ENCODE data around the gene CARF. TPM values are rescaled to one million over a fixed set of nuclear protein-coding genes. Genes with fewer than 3 reads are reported as not detected.

Gene CARF
- total RNA-seq, 1 donor from 2014 or later: 3.6 TPM

DNA sequence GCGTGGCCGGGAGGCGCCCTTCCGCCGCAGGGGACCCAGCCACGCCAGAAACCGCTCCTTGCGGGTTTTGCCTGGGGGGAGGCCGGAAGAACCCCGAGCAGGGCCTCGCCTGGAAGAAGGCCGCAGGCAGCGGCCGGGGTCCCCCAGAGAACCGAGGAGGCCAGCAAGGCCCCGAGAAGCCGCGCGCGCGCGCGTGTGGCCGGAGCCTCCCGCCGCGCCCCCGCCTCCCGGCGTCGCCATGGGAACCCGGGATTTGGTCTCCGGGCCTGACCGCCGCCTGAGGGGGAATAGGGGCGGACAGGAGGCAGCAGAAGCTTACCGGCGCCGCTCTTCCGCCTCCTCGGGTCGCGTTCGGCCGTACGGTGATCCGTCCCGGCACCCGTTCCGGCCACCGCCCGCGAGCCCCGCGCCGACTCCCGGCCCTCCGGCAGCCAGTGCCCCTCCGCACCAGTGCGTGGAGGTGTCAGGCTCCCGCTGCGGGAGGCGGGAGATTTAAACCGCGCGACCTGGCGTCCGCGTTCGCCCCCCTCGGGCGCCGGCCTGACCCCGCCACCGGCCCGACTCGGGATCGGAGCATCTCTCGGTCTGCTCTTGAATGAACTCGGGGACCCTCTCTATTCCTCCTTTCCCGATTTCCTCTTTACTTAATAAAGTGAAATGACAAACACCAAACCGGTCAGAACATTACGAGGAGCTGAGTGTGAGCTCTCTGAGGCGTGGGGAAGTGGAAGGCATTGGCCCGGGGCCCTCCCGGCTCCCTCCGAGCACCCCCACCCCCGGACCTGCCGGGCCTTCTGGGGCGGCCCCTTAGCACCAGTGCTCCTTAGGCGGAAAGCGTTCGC is 40.6 kb upstream of the CARF start, which contains the start of gene ICA1L:
ICA1L (minus strand) TSS at position 467 of the 842 bp plus-strand sequence. CDS start 42,757 bp downstream, outside the sequence.
- Histone ChIP-seq H3K4me1 (ENCODE audit: insufficient read depth, low read length) (no peaks in the 10 kb centered on the region), H2AFZ (ENCODE audit: low read depth, low read length) (peak within 1 kb of the TSS; percentile 82), H3K9me3 (ENCODE audit: insufficient read depth, low read depth, low read length) (no peaks in the 10 kb centered on the region), H3K27ac (ENCODE audit: low read depth, low read length) (peak within 1 kb of the TSS; percentile 66), H4K20me1 (ENCODE audit: insufficient read depth, low read length) (no peaks in the 10 kb centered on the region), H3K4me2 (ENCODE audit: low read length) (peak within 1 kb of the TSS; percentile 93), H3K27me3 (ENCODE audit: insufficient read depth, low read length) (no peaks in the 10 kb centered on the region), H3K79me2 (ENCODE audit: insufficient read depth, low read length) (no peaks in the 10 kb centered on the region), H3K36me3 (ENCODE audit: insufficient read depth, low read length) (no peaks in the 10 kb centered on the region), H3K9ac (ENCODE audit: low read length) (peak within 1 kb of the TSS; percentile 86), H3K4me3 (ENCODE audit: insufficient read depth, low read depth, low read length) (peak within 1 kb of the TSS; percentile 79)
- Mint-ChIP-seq H3K27ac (ENCODE audit: unreplicated experiment) (peak within 1 kb of the TSS; percentile 85), H3K4me3 (ENCODE audit: unreplicated experiment) (peak within 1 kb of the TSS; percentile 92), H3K4me1 (ENCODE audit: low read depth, unreplicated experiment) (no peaks in the 10 kb centered on the region), H3K36me3 (ENCODE audit: low read depth, unreplicated experiment) (no peaks in the 10 kb centered on the region), H3K27me3 (ENCODE audit: low read depth, unreplicated experiment) (no peaks in the 10 kb centered on the region), H3K9me3 (ENCODE audit: unreplicated experiment) (no peaks in the 10 kb centered on the region)
- no peak for FAIRE-seq
- peak; percentile 41 for DNase-seq (ENCODE audit: low read depth)
- TF ChIP-seq, protein P1, sequence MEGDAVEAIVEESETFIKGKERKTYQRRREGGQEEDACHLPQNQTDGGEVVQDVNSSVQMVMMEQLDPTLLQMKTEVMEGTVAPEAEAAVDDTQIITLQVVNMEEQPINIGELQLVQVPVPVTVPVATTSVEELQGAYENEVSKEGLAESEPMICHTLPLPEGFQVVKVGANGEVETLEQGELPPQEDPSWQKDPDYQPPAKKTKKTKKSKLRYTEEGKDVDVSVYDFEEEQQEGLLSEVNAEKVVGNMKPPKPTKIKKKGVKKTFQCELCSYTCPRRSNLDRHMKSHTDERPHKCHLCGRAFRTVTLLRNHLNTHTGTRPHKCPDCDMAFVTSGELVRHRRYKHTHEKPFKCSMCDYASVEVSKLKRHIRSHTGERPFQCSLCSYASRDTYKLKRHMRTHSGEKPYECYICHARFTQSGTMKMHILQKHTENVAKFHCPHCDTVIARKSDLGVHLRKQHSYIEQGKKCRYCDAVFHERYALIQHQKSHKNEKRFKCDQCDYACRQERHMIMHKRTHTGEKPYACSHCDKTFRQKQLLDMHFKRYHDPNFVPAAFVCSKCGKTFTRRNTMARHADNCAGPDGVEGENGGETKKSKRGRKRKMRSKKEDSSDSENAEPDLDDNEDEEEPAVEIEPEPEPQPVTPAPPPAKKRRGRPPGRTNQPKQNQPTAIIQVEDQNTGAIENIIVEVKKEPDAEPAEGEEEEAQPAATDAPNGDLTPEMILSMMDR (IDR thresholded peaks at IDR 0.05; ENCODE audit: insufficient read depth, low read depth, low read length): no peak
- TF ChIP-seq EZH2 (IDR thresholded peaks at IDR 0.05; ENCODE audit: insufficient read depth, low read length): no peak

DNA sequence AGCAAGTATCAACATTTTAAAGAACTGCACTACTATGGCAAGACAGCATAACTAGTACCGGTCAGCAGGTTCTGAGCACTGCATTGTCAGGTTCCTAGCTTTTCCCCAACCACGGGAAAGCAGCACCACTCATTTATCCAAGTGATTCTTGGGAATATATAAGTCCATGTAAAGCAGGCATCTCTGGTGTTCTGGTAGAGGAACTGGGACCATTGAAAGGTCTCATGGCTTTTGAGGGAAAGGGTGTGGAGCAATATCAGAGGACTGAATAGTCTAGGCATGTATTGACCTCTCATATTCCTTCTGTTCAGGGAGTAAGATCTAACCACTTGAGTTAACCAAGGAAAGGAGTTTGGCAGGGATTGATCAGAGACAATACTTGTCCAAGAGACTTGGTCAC is 34.4 kb upstream of the CARF start:
- H3K27ac Mint-ChIP-seq (ENCODE audit: unreplicated experiment): no peak overlapping the region
- peaks cover 4% of the 10 kb centered on the region for H3K36me3 ChIP-seq (ENCODE audit: insufficient read depth, low read length)
- H2AFZ ChIP-seq (ENCODE audit: low read depth, low read length): no peak overlapping the region
- no peaks in the 10 kb centered on the region for H3K9me3 ChIP-seq (ENCODE audit: insufficient read depth, low read depth, low read length)
- no peaks in the 10 kb centered on the region for H4K20me1 ChIP-seq (ENCODE audit: insufficient read depth, low read length)
- no peaks in the 10 kb centered on the region for H3K4me1 ChIP-seq (ENCODE audit: insufficient read depth, low read length)
- H3K9me3 Mint-ChIP-seq (ENCODE audit: unreplicated experiment): no peaks in the 10 kb centered on the region
- no peaks in the 10 kb centered on the region for H3K27me3 Mint-ChIP-seq (ENCODE audit: low read depth, unreplicated experiment)
- no peaks in the 10 kb centered on the region for H3K4me1 Mint-ChIP-seq (ENCODE audit: low read depth, unreplicated experiment)
- no peaks in the 10 kb centered on the region for H3K36me3 Mint-ChIP-seq (ENCODE audit: low read depth, unreplicated experiment)
- no peak overlapping the region for H3K4me2 ChIP-seq (ENCODE audit: low read length)
- no peak overlapping the region for H3K9ac ChIP-seq (ENCODE audit: low read length)
- H3K4me3 Mint-ChIP-seq (ENCODE audit: unreplicated experiment): no peak overlapping the region
- no peak for DNase-seq (ENCODE audit: low read depth)
- no peaks in the 10 kb centered on the region for H3K79me2 ChIP-seq (ENCODE audit: insufficient read depth, low read length)
- TF ChIP-seq, protein P1 (IDR thresholded peaks at IDR 0.05; ENCODE audit: insufficient read depth, low read depth, low read length): no peak
- FAIRE-seq: no peak
- no peak overlapping the region for H3K27ac ChIP-seq (ENCODE audit: low read depth, low read length)
- no peaks in the 10 kb centered on the region for H3K27me3 ChIP-seq (ENCODE audit: insufficient read depth, low read length)
- H3K4me3 ChIP-seq (ENCODE audit: insufficient read depth, low read depth, low read length): no peak overlapping the region

DNA sequence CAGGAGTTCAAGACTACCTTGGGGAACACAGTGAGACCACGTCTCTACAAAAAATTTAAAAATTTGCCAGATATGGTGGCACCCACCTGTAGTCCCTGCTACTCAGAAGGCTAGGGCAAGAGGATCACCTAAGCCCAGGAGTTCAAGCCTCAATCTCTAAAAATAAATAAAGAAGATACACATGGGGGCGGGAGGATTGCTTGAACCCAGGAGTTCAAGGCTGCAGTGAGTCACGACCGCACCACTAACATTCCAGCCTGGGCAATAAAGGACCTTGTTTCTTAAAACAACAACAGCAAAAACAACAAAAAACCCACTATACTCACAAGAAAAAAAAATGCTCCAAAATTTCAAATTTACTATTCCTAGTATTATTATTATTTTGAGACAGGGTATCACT is 30.5 kb upstream of the CARF start:
- no peak overlapping the region for H3K27ac ChIP-seq (ENCODE audit: low read depth, low read length)
- no peak overlapping the region for H3K4me2 ChIP-seq (ENCODE audit: low read length)
- H3K36me3 Mint-ChIP-seq (ENCODE audit: low read depth, unreplicated experiment): peaks cover 4% of the 10 kb centered on the region
- TF ChIP-seq EZH2 (IDR thresholded peaks at IDR 0.05; ENCODE audit: insufficient read depth, low read length): no peak
- TF ChIP-seq, protein P1 (IDR thresholded peaks at IDR 0.05; ENCODE audit: insufficient read depth, low read depth, low read length): no peak
- H3K4me1 Mint-ChIP-seq (ENCODE audit: low read depth, unreplicated experiment): no peaks in the 10 kb centered on the region
- DNase-seq (ENCODE audit: low read depth) (no peak), FAIRE-seq (no peak)
- H3K27me3 Mint-ChIP-seq (ENCODE audit: low read depth, unreplicated experiment): no peaks in the 10 kb centered on the region
- H3K4me1 ChIP-seq (ENCODE audit: insufficient read depth, low read length): no peaks in the 10 kb centered on the region
- H3K27ac Mint-ChIP-seq (ENCODE audit: unreplicated experiment): no peak overlapping the region
- H3K4me3 Mint-ChIP-seq (ENCODE audit: unreplicated experiment): no peak overlapping the region
- H3K9ac ChIP-seq (ENCODE audit: low read length): no peak overlapping the region
- no peak overlapping the region for H3K4me3 ChIP-seq (ENCODE audit: insufficient read depth, low read depth, low read length)
- no peaks in the 10 kb centered on the region for H3K9me3 Mint-ChIP-seq (ENCODE audit: unreplicated experiment)
- no peak overlapping the region for H2AFZ ChIP-seq (ENCODE audit: low read depth, low read length)
- H3K9me3 ChIP-seq (ENCODE audit: insufficient read depth, low read depth, low read length): no peaks in the 10 kb centered on the region
- peaks cover 15% of the 10 kb centered on the region for H3K36me3 ChIP-seq (ENCODE audit: insufficient read depth, low read length)
- H4K20me1 ChIP-seq (ENCODE audit: insufficient read depth, low read length): no peaks in the 10 kb centered on the region
- H3K27me3 ChIP-seq (ENCODE audit: insufficient read depth, low read length): no peaks in the 10 kb centered on the region
- H3K79me2 ChIP-seq (ENCODE audit: insufficient read depth, low read length): no peaks in the 10 kb centered on the region

Data from astrocyte (in vitro differentiated cells and primary cell).